ENCODE measurements around the gene NFYC.

DNA sequence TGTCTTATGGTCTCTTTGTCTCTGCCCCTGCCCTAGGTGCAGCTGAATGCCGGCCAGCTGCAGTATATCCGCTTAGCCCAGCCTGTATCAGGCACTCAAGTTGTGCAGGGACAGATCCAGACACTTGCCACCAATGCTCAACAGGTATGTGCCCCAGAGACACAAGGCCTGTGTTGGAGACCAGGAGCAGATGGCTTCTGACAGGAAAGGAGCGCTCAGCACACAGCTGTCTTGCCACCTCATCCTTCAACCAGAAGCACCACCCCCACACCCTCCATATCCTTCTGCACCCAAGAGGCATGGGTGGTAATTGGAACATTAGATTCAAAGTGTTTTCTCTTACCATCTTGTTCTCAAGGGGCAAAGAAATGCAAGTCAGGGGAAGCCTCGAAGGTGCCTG, 75.1 kb downstream of the NFYC start:
- TF ChIP-seq EZH2phosphoT487 (IDR thresholded peaks at IDR 0.05; ENCODE audit: insufficient read depth, low read depth) (no peak), EZH2 (IDR thresholded peaks at IDR 0.05; ENCODE audit: insufficient read depth, poor library complexity, severe bottlenecking) (no peak)
